Esophagus squamous epithelium (tissue), 4 donors: ENCODE measurements around the gene SLC39A5.

Source experiments
- CTCF ChIP-seq, 6 experiments: fragments of 450-650 bp in 4 of 6; fragments of 200-600 bp in 2 of 6; sonication (generic) in 2 of 6; IDR thresholded peaks; one replicate each; pipeline ENCODE4 v1.5.1; 2016 to 2019; ENCODE audit warnings: antibody characterized with exemption in 6 of 6, mild to moderate bottlenecking in 4 of 6, moderate library complexity in 4 of 6
- POLR2A ChIP-seq, 4 donors: fragments of 450-650 bp; IDR thresholded peaks; one replicate each; pipeline ENCODE4 v1.6.1; 2017; ENCODE audit warnings: antibody characterized with exemption in 4 of 4, mild to moderate bottlenecking in 4 of 4, moderate library complexity in 3 of 4

- TF ChIP-seq CTCF (IDR thresholded peaks at IDR 0.05) = no peak
- no peak for TF ChIP-seq POLR2A (IDR thresholded peaks at IDR 0.05)
These were observed 37.7 kb downstream of the SLC39A5 start for GRCh38 chr12:56267443-56268071.
